WERI-Rb-1 (cell line): ENCODE data around the gene NFIA.

ENCODE experiments used
- DNase-seq: peaks from one replicate; pipeline ENCODE4 v3.0.0-alpha.2; 2020
- H3K27ac ChIP-seq: fragments of 250-450 bp; sonication (Bioruptor Pico); 2 replicates; pipeline ENCODE4 v1.5.1; 2020; ENCODE audit warnings: mild to moderate bottlenecking, moderate library complexity
- H3K27me3 ChIP-seq: fragments of 250-450 bp; sonication (Bioruptor Pico); 2 replicates; pipeline ENCODE4 v1.5.1; 2021; ENCODE audit warnings: mild to moderate bottlenecking, low read depth, moderate library complexity; ENCODE audit not compliant: insufficient read depth, severe bottlenecking
- H3K36me3 ChIP-seq: fragments of 250-450 bp; sonication (Bioruptor Pico); 2 replicates; pipeline ENCODE4 v1.5.1; 2020; ENCODE audit warnings: mild to moderate bottlenecking, moderate library complexity
- H3K4me3 ChIP-seq: 2 replicates; pipeline ENCODE4 v1.5.1; 2011; ENCODE audit warnings: low read depth, mild to moderate bottlenecking, control low read depth, low read length
- H3K9me3 ChIP-seq: fragments of 250-450 bp; sonication (Bioruptor Pico); 2 replicates; pipeline ENCODE4 v1.5.1; 2021; ENCODE audit warnings: mild to moderate bottlenecking, moderate library complexity; ENCODE audit not compliant: severe bottlenecking
- TF ChIP-seq, protein P1 (sequence below): IDR thresholded peaks from 2 replicates; pipeline ENCODE4 v1.5.1; 2011; ENCODE audit warnings: low read depth, mild to moderate bottlenecking, control low read depth, inconsistent platforms, low read length

The NFIA gene

DNA sequence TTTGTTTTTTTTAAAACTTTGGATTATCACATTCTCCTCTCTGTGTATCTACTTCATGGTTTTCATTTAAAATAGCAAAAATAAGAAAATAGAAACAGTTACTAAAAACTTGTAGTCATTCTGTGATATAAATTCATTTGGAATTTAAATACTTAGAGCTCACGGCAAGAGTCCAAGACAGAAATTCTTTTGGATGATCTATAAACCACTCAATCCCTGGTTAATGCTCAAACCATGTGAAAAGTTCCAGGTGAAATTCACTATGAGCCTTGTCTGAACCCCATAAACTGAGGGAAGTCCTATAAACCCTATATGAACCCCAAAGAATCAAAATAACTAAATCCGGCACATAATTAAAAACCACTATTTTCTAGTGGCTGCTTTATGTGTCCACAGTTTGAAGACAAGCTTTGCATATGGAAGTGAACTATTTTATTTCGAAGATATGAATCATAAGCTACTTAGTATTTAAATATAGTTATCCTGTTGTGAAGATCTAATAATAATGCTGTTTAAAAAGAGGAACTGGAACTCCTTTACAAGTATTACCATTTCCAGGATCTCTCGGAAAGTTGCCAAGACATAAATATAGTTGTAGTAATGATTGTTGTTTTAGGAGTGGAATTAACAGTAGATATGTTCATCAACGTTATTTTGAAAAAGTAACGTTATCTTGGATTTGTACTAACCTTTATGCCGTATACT is 163.5 kb downstream of the NFIA start:
- Histone ChIP-seq H3K4me3 (no peak overlapping the region), H3K9me3 (no peaks in the 10 kb centered on the region), H3K27ac (no peak overlapping the region), H3K36me3 (no peaks in the 10 kb centered on the region), H3K27me3 (no peaks in the 10 kb centered on the region)
- DNase-seq = no peak
- TF ChIP-seq, protein P1, sequence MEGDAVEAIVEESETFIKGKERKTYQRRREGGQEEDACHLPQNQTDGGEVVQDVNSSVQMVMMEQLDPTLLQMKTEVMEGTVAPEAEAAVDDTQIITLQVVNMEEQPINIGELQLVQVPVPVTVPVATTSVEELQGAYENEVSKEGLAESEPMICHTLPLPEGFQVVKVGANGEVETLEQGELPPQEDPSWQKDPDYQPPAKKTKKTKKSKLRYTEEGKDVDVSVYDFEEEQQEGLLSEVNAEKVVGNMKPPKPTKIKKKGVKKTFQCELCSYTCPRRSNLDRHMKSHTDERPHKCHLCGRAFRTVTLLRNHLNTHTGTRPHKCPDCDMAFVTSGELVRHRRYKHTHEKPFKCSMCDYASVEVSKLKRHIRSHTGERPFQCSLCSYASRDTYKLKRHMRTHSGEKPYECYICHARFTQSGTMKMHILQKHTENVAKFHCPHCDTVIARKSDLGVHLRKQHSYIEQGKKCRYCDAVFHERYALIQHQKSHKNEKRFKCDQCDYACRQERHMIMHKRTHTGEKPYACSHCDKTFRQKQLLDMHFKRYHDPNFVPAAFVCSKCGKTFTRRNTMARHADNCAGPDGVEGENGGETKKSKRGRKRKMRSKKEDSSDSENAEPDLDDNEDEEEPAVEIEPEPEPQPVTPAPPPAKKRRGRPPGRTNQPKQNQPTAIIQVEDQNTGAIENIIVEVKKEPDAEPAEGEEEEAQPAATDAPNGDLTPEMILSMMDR = no peak

DNA sequence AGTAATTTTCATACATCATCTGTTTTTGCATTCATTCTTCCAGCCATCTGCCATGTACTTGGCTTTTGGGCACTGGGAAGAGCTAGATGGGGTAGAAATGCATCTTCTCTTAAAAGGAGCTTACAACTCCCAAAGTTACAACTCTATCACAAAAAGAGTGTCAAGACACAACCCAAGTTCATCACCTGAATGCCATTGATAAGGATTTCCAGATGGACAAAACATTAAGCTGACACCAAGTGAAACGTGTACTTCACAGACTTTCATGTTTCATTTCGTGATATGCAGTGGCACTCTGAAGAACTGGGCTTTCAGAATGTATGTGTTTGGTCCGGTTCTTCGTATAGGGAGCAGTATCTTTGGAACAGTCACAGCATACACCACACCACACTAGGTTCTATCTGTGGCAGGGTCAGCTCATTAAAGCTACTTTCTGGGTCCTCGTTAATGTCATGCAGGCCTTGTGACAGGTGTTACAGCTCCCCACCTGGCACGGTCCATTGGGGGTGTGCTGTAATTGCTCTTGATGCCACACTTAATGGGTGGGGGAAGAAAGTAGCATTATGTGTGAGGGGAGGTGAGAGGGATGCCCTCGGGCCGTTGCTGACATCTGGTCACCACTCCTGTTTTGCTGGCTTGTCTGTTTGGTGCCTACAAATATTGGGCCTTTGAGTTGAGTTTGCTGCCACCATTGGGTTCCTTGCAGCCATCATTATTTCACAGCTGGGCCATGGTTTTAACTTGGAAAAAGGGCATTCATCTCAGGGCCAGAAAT is 164.9 kb downstream of the NFIA start:
- DNase-seq = no peak
- Histone ChIP-seq H3K4me3 (no peak overlapping the region), H3K9me3 (no peaks in the 10 kb centered on the region), H3K27me3 (no peaks in the 10 kb centered on the region), H3K36me3 (no peaks in the 10 kb centered on the region), H3K27ac (no peak overlapping the region)
- TF ChIP-seq, protein P1 = no peak

DNA sequence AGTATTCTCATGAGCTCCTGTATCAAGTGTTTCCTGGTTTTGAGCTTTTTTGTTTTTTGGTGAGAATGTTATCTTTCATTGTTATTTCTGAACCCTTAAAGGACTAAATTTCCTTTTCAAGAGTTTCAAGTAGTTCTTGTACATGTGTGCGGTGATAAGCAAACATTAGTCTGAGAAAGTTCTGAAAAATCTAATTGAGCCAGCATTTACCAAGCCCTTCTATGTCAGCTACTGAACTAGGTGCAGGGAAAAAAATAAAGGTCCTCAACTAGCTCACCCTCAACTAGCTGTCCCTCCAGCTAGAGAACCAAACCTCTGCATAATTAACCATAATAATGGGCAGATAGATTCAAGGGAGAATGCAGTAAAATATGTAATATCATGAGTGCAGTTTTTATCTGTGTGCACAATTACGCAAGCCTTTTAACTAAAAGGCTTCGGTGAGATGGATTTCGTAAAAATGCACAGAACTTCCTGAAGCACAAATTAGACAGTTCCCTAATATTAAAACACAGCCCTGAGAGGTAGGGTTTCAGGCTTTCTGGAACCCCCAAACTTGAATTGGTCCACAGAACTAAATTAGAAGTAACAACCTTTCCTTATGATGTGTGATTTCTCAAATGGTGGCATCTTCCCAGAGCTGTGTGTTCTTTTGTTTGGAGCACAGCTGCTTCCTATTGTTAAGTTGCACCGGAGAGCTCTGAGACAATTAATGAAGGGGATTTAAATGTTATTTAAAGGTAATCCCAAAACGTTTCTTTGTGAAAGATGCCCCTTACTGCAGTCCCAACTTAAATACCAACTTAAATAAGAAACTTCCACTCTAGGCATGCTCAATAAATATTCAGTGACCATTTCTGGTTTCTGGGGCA is 165.8 kb downstream of the NFIA start:
- no peaks in the 10 kb centered on the region for H3K36me3 ChIP-seq
- TF ChIP-seq, protein P1 = no peak
- no peak overlapping the region for H3K27ac ChIP-seq
- no peak for DNase-seq
- H3K4me3 ChIP-seq = no peak overlapping the region
- H3K27me3 ChIP-seq = no peaks in the 10 kb centered on the region
- H3K9me3 ChIP-seq = no peaks in the 10 kb centered on the region

DNA sequence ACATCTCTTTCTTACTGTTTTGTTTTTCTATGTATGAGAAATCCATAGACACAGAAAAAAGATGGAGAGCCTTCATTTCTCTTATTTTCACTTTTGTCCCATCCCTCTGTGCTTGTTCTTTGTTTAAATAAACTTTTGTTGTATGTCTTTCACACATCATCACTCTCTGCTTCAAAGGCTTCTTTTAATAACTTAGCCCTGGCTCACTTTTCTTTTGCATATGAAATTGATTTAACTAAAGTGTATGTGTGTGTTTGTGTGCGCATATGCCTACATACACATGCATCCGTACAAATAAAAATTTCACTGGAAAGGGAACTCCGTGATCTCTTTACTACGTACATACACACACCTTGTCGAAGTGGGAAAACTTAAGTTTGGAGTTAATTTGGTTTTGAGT is 168.6 kb downstream of the NFIA start:
- H3K36me3 ChIP-seq = no peaks in the 10 kb centered on the region
- TF ChIP-seq, protein P1 = no peak
- DNase-seq = no peak
- H3K9me3 ChIP-seq = no peaks in the 10 kb centered on the region
- H3K27me3 ChIP-seq = no peaks in the 10 kb centered on the region
- no peak overlapping the region for H3K27ac ChIP-seq
- no peak overlapping the region for H3K4me3 ChIP-seq

DNA sequence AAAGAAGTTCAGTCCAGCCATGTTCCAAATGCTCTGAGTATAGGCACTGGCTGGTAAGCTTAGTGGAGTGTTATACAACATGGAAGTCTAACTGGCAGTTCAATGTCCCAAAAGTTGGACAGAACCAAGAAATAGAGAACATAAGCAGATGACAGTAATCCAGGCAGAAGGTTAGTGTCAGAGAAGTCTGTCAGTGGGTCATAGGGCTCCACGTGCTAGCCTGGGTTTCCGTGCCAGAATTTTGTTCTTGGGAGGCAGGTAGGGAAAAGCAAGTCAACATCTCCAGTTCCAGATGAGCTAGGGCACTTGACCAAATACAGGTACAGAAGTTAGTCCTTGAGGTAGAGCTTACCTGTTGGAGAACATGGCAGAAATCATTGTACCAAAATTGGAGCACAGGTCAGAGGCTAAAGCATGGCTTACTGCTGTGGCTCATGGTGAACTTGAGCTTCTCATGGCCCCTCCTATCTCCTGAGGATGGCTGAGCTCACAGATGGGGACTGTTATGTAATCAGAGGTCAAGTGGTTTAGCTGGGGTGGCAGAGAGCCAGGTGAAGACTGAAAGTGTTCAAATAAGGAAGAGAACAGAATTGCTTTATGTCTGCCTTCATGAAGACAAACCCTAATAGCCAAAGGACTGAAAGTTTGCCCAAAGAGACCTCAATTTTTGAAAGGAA is 170.8 kb downstream of the NFIA start:
- H3K27ac ChIP-seq = no peak overlapping the region
- H3K36me3 ChIP-seq = no peaks in the 10 kb centered on the region
- no peak for DNase-seq
- H3K9me3 ChIP-seq = no peaks in the 10 kb centered on the region
- H3K27me3 ChIP-seq = no peaks in the 10 kb centered on the region
- TF ChIP-seq, protein P1 = no peak
- H3K4me3 ChIP-seq = no peak overlapping the region
